Dedifferentiated amniotic fluid mesenchymal stem cell (primary cell): ENCODE results near the gene PMFBP1.

Experiments used
- DNase-seq: peaks from one replicate; pipeline ENCODE4 v3.0.0-alpha.2; 2016; ENCODE audit errors: extremely low spot score

The PMFBP1 gene

GRCh38 chr16:72182976-72183375 lies 11.0 kb upstream of the PMFBP1 start:
- no peak for DNase-seq

GRCh38 chr16:72179204-72179970 lies 7.4 kb upstream of the PMFBP1 start:
- no peak for DNase-seq

DNA sequence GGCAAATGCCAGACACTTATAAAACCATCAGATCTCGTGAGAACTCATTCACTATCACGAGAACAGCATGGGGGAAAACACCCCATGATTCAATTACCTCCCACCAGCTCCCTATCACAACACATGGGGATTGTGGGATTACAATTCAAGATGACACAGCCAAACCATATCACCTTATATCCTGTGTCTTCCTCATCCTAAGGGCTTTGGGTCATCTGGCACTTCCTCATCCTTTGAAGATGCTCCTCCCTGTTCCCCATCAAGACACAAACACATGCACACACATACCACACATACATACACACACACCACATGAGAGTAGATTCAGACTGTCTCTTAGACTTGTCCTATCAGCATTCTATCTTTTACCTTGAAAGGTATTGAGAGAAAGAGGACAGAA lies 2.8 kb upstream of the PMFBP1 start:
- no peak for DNase-seq

DNA sequence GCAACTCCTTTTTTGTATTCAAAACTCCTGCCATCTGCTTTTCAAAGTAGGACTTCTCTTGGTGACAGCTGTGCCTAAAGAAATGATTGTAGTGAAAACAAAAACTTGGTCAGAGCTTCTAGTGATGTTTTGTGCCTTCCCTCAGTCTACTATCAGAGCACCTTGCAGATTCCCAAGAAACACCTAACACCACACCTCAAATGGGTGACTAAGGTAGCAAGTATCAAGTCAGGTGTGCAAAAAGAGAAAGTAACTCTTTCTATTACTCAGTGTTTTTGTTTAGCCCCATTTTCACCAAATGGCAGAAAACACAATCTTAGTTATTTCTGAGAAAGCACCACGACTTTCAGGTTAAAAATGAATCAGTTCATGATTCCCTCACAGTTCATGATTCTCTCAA lies 2.0 kb upstream of the PMFBP1 start:
- no peak for DNase-seq

DNA sequence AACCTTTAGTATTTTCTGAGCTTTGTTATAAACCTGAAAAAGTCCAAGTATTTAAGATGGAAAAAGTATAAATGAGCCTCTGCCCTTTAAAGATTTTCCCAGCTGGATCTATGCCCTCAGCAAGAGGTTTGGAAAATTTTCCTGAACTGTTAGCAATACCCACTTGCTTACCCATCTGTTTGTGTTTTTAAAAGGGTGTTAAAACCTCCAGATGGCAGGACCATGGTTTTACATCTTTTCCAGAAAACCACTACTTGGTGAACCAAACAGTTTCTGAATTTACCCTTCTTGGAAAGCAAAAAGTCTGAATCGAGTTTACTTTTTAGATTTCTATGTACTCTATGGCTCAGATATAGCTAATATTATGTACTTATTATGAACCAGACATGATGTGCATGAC lies 719 bp downstream of the PMFBP1 start:
- no peak for DNase-seq

DNA sequence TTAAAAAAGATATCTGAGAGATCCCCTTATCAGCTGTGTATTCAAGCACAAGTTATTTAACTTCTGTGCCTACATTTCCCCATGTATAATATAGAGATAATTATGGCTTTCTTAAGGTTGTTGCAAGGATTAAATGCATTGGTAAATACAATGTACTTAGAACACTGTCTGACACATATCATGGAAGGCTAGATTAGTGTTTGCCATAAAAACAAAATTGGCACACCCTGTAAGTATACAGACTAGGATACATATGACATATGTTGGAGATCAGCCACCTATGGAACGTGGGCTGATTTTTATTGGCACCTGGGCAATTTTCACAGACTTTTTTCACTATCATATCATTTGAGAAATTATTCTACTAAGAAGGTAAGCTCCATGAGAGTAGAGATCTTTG lies 2.2 kb downstream of the PMFBP1 start:
- DNase-seq: no peak

DNA sequence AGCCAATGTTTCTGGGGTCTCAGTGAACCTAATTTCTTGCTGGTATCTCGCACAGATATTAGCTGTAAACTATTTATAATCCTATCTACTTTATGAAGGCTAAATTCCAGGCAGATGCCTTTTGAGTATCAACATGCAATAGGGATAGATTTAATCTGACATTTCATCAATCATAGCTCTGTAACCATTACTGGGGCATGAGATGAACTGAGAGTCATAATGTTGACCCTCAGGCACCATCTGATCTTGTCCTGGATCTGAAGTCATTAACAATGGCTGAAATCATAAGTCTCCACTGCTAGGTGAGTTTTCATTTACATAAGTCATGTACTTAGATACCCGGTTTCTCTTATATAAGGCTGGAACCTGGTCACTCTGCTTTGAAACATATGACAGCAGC lies 3.6 kb downstream of the PMFBP1 start:
- no peak for DNase-seq

GRCh38 chr16:72166954-72167561 lies 4.9 kb downstream of the PMFBP1 start:
- DNase-seq: no peak

DNA sequence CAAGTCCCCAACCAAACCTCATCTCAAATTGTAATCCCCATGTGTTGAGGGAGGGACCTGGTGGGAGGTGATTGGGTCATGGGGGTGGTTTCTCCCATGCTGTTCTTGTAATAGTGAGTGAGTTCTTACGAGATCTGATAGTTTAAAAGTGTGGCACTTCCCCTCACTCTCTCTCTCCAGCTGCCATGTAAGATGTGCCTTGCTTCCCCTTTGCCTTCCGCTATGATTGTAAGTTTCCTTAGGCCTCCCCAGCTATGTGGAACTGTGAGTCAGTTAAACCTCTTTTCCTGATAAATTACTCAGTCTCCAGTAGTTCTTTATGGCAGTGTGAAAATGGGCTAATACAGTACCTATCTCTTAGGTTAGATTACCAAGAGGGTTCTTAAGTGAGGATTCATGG lies 5.8 kb downstream of the PMFBP1 start:
- DNase-seq: no peak

DNA sequence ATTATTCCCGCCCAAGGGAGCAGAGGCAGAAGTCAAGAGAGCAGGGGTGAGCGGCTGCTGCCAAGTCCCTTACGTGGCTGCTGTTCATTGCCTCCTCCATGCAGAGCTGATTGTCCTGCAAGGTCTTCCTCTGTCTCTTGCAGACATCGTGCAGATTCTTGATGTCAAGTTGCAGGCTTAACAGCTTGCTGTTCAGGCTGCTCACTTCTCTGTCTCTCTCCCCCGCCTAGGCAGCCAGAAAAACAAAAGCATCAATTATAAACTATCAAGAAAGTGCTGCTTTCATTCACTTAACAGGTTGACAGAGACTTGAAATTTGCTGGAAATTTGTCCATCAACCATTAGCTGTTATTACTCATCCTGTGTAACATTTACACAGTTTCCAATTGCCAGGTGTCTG lies 7.3 kb downstream of the PMFBP1 start:
- DNase-seq: no peak

DNA sequence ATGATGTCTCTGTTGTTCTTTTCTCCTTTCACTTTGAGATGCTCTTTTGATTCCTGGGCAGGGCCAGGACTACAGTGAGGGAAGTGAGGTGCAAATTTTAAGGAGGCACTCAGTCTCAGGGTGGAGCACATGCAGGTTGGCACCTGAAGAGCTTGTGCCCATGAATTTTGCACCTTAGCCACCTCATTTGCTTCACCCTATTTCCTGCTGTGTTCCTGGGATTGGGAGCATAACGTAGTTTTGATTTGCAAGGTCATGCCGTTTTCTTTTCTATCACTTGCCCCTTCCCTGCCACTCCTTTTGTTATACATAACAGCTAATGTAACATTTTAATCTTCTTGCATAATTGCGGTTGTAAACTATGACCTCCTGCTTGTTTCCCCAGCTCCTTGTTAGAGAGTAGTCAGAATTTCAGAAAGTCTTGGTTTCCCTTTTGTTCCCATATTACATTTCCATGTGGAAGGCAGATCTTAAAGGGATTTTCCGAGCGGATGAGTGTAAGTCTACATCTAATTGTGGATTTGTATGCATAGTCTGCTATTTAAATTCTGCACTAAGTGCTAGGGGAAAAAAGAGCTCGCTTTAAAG lies 9.8 kb downstream of the PMFBP1 start:
- DNase-seq: no peak

- no peak for DNase-seq
These were observed 12.2 kb downstream of the PMFBP1 start for GRCh38 chr16:72159801-72160200.

DNA sequence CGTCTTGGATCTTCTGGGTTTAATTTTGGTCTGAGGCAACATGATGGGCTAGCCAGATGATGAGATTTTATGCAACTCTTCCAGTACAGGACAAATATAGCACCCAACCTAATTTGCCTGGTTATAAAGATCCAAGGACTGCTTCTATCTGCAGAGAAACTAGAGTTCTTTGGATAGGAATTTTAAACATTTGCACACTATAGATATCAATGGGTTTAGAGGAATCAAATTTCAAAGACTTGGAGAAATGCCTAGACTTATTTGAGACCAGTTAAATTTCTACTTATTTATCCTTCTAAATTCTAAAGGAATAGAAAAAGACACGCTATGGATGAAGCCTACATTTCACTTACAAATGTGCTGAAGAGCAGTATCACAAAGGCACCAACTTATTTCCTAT lies 12.6 kb downstream of the PMFBP1 start:
- no peak for DNase-seq

DNA sequence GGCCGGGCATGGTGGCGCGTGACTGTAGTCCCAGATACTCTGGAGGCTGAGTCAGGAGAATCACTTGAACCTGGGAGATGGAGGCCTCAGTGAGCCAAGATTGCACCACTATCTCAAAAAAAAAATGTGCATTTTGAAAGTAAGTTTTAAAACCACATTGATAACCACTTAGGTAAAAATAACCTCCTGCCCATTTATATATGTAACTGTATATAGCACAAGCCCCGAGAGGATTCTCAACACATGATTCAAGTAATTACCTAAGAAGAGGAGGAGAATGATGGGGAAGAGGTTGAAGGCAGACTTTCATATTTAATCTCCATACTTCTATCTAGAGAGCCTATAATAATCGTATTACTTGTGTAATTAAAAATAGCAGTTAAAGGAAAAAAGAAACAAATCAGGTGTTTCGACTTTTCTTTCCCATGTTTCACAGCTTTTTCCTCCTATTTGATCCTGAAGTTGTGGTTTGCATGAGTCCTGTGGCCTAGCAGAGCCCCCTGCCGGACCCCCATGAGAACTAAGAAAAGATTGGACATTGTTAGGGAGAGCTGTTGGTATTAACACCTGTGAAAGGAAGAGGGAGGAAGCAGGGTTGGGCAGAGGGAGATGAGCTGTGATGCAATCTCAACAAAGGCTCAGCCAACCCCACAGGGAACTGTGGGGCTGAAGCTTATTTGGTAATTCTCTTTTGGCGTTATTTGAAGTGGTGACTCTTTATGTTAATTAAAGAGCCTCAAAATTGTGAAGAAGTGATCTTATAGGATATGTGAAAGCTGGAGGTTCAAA lies 22.1 kb downstream of the PMFBP1 start:
- no peak for DNase-seq

- DNase-seq: no peak
These were observed 29.5 kb downstream of the PMFBP1 start for GRCh38 chr16:72142476-72142875.

DNA sequence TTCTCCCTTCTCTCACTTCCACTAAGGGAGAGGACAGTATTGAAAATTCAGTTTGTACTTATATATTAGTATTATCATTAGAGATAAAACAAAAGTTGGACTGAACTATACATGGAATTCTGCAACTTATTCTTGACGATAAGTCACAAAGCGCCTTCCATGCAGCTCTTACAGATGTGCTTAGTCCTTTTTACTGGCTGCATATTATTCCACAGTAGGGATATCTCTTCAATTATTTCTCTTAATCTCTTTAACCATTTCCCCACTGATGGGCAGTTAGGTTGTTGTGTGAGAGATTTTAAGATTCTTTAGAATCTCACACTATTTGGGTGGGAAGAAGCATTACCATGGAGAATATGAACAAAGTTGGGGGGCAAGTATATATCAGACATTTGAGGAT lies 32.0 kb downstream of the PMFBP1 start:
- DNase-seq: no peak

- DNase-seq: no peak
These were observed 33.8 kb downstream of the PMFBP1 start for GRCh38 chr16:72138064-72138572.

DNA sequence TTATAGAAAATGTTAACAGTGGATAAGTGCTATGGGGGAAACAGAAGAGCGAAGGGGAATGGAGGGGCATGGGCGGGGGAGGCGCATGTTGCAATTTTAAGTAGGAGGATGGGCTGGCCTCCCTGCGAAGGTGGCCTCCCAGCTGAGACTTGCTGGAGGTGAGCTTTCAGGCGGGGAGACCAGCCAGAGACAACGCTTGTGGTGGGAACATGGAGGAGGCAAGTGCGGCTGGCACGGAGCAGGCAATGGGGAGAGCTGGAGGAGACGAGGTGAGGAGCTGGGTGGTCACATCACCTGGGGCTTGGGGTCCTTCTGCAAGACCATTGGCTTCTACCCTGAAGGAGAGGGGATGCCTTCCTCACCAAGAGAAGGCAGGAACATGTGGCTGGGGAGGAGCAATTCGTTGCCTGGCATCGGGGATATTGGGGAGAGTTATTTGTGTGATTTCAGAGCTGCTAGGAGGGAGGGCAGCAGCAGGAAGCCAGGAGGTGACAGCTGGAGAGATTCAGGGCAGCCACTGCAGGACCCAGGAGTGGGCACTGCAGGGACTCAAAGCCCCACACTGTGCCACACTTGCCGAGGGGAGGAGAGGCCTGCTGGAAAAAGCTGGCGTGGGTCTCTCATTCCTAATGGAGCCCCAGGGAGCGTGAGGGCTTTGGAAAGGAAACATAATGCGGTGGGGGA lies 34.4 kb downstream of the PMFBP1 start:
- no peak for DNase-seq

DNA sequence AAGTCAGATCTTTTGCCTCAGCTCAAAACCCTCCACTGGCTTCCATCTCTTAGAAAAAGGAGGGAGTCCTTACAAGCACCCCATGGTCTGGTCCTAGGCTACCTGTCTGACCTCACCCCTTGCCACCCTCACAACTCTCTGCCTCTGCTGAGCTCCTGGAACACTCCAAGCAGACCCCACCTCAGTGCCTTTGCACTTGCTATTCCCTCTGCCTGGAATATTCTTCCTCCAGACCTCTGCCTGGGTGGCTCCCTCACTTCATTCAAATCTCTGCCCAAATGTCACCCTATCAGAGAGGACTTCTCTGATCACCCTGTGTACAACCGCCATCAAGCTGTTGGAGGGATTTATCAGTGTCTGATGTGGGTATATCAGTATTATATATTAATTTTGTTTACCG lies 37.4 kb downstream of the PMFBP1 start:
- DNase-seq: no peak

GRCh38 chr16:72132726-72133125 lies 39.2 kb downstream of the PMFBP1 start:
- DNase-seq: no peak

DNA sequence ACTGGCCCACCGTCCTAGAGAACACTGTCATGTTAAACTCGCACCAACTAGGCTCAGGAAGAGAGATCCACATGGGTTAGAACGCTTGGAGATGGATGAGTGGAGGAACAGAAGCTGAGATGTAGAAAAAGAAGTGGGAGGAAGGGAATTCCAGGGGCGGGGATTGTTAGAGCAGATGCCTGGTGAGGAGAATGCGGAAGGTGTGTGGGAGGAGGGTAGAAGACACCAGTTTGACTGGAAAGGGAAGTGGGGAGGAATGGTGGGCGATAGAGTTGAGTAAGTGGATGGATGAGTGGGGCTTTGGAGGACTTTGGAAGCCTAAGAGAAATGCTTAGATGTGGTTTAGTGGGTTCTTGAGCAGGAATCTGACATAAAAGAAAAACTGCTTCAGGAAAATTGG lies 40.9 kb downstream of the PMFBP1 start:
- no peak for DNase-seq
